T-helper 22 cell (primary cell): ENCODE measurements around the gene C2orf72.
A peak's percentile ranks its signal among the peaks of the same experiment; 100 is the strongest.
"Not testable (repeated sequence)": the region's sequence is repeated elsewhere in the genome, so short reads cannot be mapped to it uniquely, and the experiment has no call there.

Experiments
- DNase-seq: peaks from one replicate; pipeline ENCODE4 v3.0.0-alpha.2; 2020; ENCODE audit warnings: low read depth

Gene C2orf72

GRCh38 chr2:231046916-231047273, 9.6 kb downstream of the C2orf72 start:
- DNase-seq, result no peak

- no peak for DNase-seq
Measured at GRCh38 chr2:231047274-231047922, 10.1 kb downstream of the C2orf72 start.

GRCh38 chr2:231047923-231048915, 10.9 kb downstream of the C2orf72 start:
- DNase-seq, result no peak

DNA sequence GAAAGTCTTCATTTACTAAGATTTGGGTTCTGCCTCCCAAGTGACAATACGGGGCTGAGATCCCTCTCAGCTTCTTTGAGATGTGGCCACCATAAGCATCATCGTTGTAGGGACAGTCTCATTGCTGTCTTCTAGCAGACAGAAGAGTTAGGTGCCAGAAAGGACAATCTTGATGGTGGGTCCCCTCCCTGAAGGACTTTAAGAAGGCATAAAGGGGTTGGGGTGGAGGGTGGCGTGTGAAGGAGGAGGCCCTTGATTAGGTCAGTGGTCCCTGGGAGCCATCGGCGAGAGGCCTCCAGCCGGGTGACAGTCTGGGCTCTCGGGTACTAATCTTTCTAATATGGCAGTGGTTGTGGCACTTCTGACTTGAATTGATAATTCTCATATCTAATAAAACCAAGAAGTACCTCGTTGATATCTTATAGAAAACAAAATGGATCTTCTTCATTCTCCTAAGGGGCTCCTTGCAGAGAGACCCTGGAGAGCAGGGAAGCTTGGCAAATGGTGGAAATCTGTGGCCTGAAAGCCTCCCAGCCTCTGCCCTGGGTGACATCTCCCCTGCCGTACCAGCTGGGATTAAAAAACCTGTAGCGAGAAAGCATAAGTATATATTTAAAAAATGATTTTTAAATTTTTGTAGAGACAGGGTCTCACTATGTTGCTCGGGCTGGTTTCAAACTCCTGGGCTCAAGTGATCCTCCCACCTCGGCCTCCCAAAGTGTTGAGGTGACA, 12.1 kb downstream of the C2orf72 start:
- no peak for DNase-seq

DNA sequence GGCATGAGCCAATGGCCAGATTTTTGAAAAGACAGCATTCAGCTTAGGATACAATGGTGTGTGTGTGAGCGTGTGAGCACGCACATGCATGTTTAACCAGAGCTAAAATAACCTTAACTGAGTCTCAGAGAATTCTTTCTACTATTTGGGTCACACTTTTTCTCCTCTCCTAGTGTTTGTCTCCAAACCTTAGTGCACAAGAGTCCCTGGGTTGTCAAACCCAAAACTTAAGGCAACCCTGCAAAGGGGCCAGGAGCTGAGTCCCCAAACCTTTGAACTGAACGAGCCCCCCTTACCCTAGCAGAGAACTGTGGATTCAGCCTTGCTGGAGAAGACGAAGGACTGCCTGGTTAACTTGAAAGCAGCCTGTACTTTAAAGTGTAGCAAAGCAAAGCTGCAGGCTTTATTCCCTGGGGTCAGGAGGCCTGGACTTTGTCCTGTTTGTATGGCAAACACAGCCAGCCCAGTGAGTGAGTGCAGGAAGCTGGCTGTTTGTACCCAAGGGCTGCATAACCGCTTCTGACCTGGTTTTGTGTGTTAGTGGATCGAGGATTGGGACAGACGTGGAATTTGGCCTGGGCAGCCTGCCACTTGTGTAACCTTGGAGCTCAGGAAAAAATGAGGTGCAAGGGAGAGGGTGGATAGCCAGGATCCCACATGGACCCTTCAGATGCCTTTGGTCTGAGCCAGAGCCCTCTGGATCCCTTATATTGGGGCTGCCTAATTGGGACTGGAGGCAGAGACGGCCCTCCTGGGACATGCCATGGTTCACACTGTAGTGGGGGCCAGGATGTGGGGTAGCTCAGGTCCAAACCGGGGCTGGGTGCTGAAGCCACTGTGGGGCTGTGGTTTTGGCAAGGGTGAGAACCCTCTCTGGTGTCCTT, 12.9 kb downstream of the C2orf72 start:
- DNase-seq, result no peak

DNA sequence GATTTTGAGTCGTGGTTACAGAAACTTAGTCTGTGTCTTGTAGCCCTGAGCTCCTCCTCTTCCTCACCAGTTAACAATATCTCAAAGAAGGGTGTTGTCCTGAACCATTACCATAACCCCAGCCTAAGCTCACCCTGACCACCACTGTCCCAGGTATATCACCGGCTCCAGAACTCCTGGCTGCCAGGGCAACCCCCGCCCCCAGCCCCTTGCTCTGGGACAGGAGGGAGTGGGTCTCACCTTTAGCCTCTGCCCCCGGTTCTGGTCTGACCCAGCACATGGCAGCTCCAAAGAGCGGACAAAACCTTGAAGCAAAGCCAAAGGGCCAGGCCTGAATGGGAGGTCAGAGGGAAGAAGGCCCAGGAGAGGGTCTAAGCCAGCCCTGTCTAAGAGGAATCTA, 13.8 kb downstream of the C2orf72 start:
- DNase-seq, result no peak

GRCh38 chr2:231052494-231053451, 15.4 kb downstream of the C2orf72 start:
- DNase-seq, result peak; percentile 65

DNA sequence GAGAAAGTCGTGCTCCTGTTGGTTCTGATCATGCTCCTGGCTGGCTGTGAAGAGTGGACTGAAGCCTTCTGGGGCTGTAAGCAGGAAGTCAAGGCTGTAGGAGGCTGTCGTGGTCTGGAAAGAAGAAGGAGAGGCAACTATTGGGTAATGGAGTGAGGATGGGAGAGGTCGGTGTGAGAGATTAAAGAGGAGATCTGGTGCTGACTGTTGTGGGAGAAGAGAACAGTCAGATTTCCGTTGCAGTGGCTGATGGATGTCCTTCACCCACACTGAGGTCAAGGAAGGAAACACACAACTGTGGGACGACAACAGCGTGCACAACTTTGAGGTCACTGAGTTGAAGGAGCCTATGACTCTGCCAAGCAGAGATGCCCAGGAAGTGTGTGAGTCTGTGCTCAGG, 16.5 kb downstream of the C2orf72 start:
- no peak for DNase-seq

DNA sequence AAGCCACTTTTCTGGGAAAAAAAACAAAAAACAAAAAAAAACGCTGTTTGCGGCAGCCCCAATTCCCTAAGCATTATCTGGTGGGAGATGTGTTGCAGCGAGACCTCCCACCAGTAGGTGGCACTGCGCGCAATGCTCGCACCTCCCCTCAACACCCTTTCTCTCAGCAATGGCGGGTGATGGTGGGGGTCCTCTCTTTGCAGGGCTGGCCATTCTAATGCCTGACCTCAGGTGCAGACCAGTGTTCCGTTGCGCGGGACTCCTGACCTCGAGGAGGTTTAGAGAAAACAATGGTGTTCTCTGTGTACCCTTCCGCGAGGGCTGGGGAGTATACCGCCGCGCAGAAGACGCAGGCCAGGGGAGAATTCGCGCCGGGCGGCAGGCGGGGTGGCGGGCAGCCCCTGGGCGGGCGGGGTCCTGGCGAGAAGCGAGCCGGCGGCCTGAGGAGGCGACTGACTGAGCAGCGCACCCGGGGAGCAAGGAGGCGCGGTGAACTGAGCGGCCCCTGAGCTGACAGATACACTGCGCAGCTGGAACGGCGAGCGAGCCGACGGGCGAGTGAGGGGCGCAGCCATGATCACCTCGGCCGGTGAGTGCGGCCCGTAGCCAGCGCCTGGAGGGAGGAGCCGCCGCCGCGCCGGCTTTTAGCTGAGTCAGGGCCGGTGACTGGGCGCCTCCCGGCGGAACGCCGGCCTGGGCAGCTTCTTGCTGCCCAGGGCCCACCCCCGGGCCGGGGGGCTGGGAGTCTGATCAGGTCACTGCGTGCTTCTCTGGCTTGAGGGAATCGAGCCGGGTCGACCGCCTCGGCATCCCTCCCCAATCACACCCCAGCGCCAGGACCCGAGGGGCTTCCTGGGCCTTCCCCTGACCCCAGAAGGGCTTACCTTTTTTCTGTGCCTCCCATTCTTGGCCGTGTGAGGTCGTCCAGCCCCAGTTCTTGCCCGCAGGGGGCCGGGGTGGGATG, 19.4 kb downstream of the C2orf72 start, which contains the start of gene PSMD1:
Gene PSMD1 (plus strand): TSS at position 415 of the 964 bp plus-strand sequence. CDS start 159 bp downstream, at position 574.
- peak; percentile 83 for DNase-seq

- DNase-seq, result no peak
Measured at GRCh38 chr2:231057590-231057989, 20.3 kb downstream of the C2orf72 start.

GRCh38 chr2:231058761-231059550, 21.6 kb downstream of the C2orf72 start:
- no peak for DNase-seq

DNA sequence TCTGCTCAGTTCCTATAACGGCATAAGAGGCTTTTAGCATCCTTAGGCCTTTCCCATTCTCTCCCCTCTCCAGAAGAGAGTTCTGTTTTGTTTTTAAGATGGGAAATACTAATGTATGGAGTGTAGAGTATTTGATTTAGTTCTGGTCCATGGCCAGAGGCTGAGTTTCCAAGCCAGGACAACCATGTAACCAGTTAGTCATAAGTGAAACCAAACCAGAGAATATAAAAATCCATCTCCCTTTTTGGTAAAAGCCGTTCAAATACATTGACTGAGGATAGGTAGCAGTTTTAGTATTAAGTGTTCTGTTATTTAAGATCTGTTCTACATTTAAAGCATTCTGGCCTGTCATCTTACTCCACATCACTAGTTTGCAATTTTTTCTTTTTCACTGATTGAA, 22.4 kb downstream of the C2orf72 start:
- no peak for DNase-seq

DNA sequence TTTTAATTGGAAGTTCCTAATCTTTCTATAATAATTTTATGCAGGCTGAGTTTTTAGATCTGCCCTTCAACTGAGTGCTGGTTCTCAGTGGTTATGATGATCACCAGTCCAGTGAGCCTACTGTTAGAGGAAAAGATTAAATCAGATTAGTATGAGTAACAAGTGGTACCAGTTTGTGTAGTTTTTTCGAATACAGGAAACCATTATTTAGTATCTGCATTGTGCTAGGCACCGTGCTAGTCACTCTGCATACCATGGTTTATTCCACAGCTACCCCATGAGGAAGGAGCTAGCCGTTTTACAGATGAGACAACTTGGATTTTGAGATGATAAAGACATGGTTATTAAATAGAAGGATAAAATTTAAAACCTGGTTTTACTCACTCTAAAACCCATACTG, 25.5 kb downstream of the C2orf72 start:
- DNase-seq, result no peak

DNA sequence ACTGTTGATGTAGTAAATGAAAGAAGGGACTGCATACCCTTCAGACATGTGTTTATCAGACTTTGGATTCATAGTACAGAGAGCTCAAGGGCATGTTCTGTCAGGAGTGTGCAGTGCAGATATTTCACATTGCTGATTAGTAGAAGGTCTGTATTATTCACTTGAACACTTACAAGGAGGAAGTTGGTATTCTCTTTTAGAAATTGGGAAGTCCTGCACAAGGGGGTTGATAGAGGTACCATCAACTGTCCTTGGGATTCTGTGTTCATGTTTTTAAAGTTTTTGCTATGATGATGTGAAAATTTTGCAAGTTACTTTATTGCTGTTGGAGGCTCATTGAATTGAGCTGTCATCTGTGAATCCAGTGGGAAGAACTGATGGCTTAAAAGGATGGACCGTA, 26.0 kb downstream of the C2orf72 start:
- DNase-seq, result no peak

DNA sequence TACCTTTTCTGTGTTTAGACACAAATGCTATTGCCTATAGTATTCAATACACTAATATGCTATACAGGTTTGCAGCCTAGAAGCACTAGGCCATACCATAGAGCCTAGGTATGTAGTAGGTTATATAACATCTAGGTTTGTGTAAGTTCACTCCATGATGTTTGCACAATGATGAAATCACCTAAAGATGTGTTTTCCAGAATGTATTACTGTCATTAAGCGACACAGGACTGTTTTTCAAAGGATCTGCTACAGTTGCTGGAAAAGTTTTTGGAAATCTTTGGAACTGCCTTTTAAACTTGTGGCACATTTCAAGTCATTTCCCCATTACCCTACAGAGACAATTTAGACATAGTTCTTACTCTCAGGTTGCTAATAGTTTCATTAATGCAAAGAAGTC, 28.6 kb downstream of the C2orf72 start:
- DNase-seq, result no peak

DNA sequence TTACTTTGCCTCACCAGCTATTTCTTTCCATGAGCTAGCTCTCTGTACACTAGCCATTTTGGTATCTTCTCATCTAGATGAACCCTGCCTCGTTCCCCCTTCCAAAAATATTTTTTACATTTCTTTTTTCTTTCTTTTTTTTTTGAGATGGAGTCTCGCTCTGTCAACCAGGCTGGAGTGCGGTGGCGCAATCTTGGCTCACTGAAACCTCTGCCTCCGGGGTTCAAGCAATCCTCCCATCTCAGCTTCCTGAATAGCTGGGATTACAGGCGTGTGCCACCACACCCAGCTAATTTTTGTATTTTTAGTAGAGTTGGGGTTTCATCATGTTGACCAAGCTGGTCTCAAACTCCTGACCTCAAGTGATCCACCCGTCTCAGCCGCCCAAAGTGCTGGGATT, 30.2 kb downstream of the C2orf72 start:
- DNase-seq, result not testable (repeated sequence)

GRCh38 chr2:231068525-231069222, 31.4 kb downstream of the C2orf72 start:
- DNase-seq, result no peak
